Left lung (tissue), 14 donors: ENCODE measurements around the gene PHC2. TPM values are rescaled to one million over a fixed set of nuclear protein-coding genes. Genes with fewer than 3 reads are reported as not detected.

Experiments
- ATAC-seq: fragments of 200-7000 bp; cut with Tn5 transposase; one replicate; pipeline ENCODE4 v1.9.1; 2020; ENCODE audit warnings: moderate library complexity
- DNase-seq, 4 donors: peaks; one replicate each; pipeline ENCODE4 v3.0.0-alpha.2; 2013 to 2020
- H3K27ac ChIP-seq, 2 donors: fragments of 200-600 bp; sonication (generic) in 1 of 2; one replicate each; pipeline versions ENCODE4 v1.5.0 to v1.8.0; 2020 to 2021
- H3K27me3 ChIP-seq, 2 donors: fragments of 200-600 bp; sonication (generic) in 1 of 2; one replicate each; pipeline versions ENCODE4 v1.5.0 to v1.8.0; 2020 to 2021
- H3K36me3 ChIP-seq, 2 donors: fragments of 200-600 bp; sonication (generic) in 1 of 2; one replicate each; pipeline versions ENCODE4 v1.5.0 to v1.8.0; 2020 to 2021
- H3K4me1 ChIP-seq, 2 donors: fragments of 200-600 bp; one replicate each; pipeline ENCODE4 v1.8.0; 2021
- H3K4me3 ChIP-seq, 2 donors: fragments of 200-600 bp; sonication (generic) in 1 of 2; one replicate each; pipeline versions ENCODE4 v1.5.0 to v1.8.0; 2020 to 2021; ENCODE audit warnings: mild to moderate bottlenecking in 1 of 2
- H3K9me3 ChIP-seq, 2 donors: fragments of 200-600 bp; sonication (generic) in 1 of 2; one replicate each; pipeline versions ENCODE4 v1.5.0 to v1.8.0; 2020 to 2021
- intact Hi-C, 2 donors: fragments of 100-400 bp; cut with DNase I; formaldehyde crosslinking; loops; one replicate each; pipeline versions ENCODE4 v1.11.2 to v1.14.2; 2022
- long read RNA-seq, 12 donors: library from polyadenylated mRNA in 2 of 12; unstranded in 2 of 12; transcript quantifications; one replicate each; pipeline ENCODE4 v2.0.0 and lab custom pipeline, GENCODE V29; 2019 to 2026
- polyA plus RNA-seq, 6 donors: library from polyadenylated mRNA; unstranded; fragments of 120-200 nt; gene quantifications; one replicate each; pipeline ENCODE4 v1.2.1, GENCODE V29; 2013; ENCODE audit not compliant: insufficient read length in 6 of 6
- total RNA-seq, 2 donors: library from RNA; stranded (reverse); fragmentation: NEBNext Ultra II Directional; extraction: Animal tissue kit (Norgen Biotek cat#: 25700); gene quantifications; one replicate each; pipeline ENCODE4 v1.2.1, GENCODE V29; 2021
- TF ChIP-seq, protein P1 (sequence below), 2 donors: fragments of 200-600 bp; sonication (generic) in 1 of 2; IDR thresholded peaks; one replicate each; pipeline versions ENCODE4 v1.5.0 to v1.8.0; 2021; ENCODE audit warnings: antibody characterized with exemption in 2 of 2
- donor health status: DM: no; HTN: yes; CAD: no.
- donor health status: DM: no; HTN: no; CAD: no.

Gene PHC2, protein sequence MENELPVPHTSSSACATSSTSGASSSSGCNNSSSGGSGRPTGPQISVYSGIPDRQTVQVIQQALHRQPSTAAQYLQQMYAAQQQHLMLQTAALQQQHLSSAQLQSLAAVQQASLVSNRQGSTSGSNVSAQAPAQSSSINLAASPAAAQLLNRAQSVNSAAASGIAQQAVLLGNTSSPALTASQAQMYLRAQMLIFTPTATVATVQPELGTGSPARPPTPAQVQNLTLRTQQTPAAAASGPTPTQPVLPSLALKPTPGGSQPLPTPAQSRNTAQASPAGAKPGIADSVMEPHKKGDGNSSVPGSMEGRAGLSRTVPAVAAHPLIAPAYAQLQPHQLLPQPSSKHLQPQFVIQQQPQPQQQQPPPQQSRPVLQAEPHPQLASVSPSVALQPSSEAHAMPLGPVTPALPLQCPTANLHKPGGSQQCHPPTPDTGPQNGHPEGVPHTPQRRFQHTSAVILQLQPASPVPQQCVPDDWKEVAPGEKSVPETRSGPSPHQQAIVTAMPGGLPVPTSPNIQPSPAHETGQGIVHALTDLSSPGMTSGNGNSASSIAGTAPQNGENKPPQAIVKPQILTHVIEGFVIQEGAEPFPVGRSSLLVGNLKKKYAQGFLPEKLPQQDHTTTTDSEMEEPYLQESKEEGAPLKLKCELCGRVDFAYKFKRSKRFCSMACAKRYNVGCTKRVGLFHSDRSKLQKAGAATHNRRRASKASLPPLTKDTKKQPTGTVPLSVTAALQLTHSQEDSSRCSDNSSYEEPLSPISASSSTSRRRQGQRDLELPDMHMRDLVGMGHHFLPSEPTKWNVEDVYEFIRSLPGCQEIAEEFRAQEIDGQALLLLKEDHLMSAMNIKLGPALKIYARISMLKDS
- total RNA-seq (100 to 1,000 TPM in 1 of 2 donors, 10 to 100 TPM in 1; 78.2 to 125 TPM), polyA plus RNA-seq (10 to 100 TPM; 79.1 to 93.1 (median 83.0) TPM)
- long read RNA-seq, donor 1, transcript PHC2-202 (7 exons, 2,550 nt) = major isoform, 13 of 39 reads
- long read RNA-seq, donor 1, partial matches to known transcripts = 18 of 39 reads
- long read RNA-seq, donor 1, other reads (novel, unspliced or antisense) = 6 of 39 reads
- long read RNA-seq, donor 2, transcript PHC2-202 (7 exons, 2,550 nt) = major isoform, 8 of 22 reads
- long read RNA-seq, donor 2, partial matches to known transcripts = 6 of 22 reads
- long read RNA-seq, donor 2, other reads (novel, unspliced or antisense) = 7 of 22 reads
- long read RNA-seq, donor 3, transcript PHC2-202 (7 exons, 2,550 nt) = major isoform, 24 of 39 reads
- long read RNA-seq, donor 3, partial matches to known transcripts = 0 of 39 reads
- long read RNA-seq, donor 3, other reads (novel, unspliced or antisense) = 15 of 39 reads
- long read RNA-seq, donor 4, partial matches to known transcripts = 3 of 7 reads
- long read RNA-seq, donor 4, other reads (novel, unspliced or antisense) = 4 of 7 reads
- long read RNA-seq, donor 5, transcript PHC2-202 (7 exons, 2,550 nt) = major isoform, 19 of 38 reads
- long read RNA-seq, donor 5, partial matches to known transcripts = 7 of 38 reads
- long read RNA-seq, donor 5, other reads (novel, unspliced or antisense) = 12 of 38 reads
- long read RNA-seq, donor 6, transcript PHC2-202 (7 exons, 2,550 nt) = major isoform, 13 of 13 reads
- long read RNA-seq, donor 6, partial matches to known transcripts = 0 of 13 reads
- long read RNA-seq, donor 6, other reads (novel, unspliced or antisense) = 0 of 13 reads
- long read RNA-seq, donor 7, transcript PHC2-202 (7 exons, 2,550 nt) = major isoform, 11 of 11 reads
- long read RNA-seq, donor 7, partial matches to known transcripts = 0 of 11 reads
- long read RNA-seq, donor 7, other reads (novel, unspliced or antisense) = 0 of 11 reads
- long read RNA-seq, donor 8, transcript PHC2-202 (7 exons, 2,550 nt) = major isoform, 14 of 21 reads
- long read RNA-seq, donor 8, partial matches to known transcripts = 0 of 21 reads
- long read RNA-seq, donor 8, other reads (novel, unspliced or antisense) = 6 of 21 reads
- long read RNA-seq, donor 9 = 0 reads
- long read RNA-seq, donor 10, partial matches to known transcripts = 1 of 5 reads
- long read RNA-seq, donor 10, other reads (novel, unspliced or antisense) = 4 of 5 reads
- long read RNA-seq, donor 11, transcript PHC2-202 (7 exons, 2,550 nt) = major isoform, 19 of 24 reads
- long read RNA-seq, donor 11, partial matches to known transcripts = 0 of 24 reads
- long read RNA-seq, donor 11, other reads (novel, unspliced or antisense) = 5 of 24 reads
- long read RNA-seq, donor 12, transcript PHC2-202 (7 exons, 2,550 nt) = major isoform, 7 of 15 reads
- long read RNA-seq, donor 12, partial matches to known transcripts = 0 of 15 reads
- long read RNA-seq, donor 12, other reads (novel, unspliced or antisense) = 8 of 15 reads

DNA sequence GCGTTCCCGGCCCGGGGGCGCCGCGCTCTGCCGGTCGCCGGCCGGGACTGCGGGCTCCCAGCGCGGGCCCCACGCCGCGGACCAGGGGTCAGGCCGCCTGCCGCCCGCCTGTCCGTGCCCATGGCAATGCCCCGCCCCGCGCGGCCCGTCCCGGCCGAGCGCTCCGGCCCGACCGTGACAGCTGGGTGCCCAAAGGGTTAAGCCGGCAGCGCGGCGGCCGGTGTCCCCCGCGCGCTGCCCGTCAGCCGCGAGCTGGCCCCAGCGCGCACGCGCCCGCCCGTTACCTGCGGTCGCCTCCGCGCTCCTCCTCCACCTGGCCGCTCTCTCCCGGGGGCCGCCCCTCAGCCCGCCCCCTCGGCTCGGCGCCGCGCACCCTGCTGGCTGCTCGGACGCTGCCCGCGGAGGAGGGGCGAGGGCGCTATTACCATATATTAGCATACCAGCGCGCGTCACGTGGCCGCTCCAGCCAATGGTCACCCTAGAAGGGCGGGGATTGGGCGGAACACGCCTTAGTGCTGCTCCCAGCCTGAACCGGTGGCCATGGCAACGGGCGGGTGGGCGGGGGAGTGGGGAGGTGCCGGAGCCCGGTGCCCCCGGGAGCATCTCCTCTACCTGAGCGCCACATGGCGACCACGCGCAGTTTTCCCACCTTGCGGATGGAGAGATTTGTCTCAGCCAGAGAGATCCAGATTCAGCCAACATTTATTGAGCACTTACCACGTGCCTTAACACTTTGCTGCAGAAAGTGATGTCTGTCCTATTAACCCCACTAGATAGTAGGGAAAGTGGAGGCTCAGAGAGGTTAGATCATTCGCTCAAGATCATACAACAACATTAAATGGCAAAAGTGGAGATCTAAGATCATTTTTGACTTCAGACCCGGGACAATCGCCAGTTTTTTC lies at the start of gene PHC2:
Gene PHC2, minus strand, starts transcription at position 404 of the 902 bp plus-strand sequence. CDS start 55,556 bp downstream, outside the sequence.
- Histone ChIP-seq H3K36me3 (no peaks in the 10 kb centered on the region), H3K4me1 (peaks cover 3 to 46% of the 10 kb centered on the region in 2 donors), H3K9me3 (no peaks in the 10 kb centered on the region), H3K27me3 (peaks cover 0 to 20% of the 10 kb centered on the region in 2 donors), H3K27ac (peak within 1 kb of the TSS in 1 of 2 donors; percentile 68), H3K4me3 (peak within 1 kb of the TSS; percentile 64 to 65)
- DNase-seq = peak; percentile 82 to 98 (median 96)
- ATAC-seq = peak; percentile 97
- TF ChIP-seq, protein P1, sequence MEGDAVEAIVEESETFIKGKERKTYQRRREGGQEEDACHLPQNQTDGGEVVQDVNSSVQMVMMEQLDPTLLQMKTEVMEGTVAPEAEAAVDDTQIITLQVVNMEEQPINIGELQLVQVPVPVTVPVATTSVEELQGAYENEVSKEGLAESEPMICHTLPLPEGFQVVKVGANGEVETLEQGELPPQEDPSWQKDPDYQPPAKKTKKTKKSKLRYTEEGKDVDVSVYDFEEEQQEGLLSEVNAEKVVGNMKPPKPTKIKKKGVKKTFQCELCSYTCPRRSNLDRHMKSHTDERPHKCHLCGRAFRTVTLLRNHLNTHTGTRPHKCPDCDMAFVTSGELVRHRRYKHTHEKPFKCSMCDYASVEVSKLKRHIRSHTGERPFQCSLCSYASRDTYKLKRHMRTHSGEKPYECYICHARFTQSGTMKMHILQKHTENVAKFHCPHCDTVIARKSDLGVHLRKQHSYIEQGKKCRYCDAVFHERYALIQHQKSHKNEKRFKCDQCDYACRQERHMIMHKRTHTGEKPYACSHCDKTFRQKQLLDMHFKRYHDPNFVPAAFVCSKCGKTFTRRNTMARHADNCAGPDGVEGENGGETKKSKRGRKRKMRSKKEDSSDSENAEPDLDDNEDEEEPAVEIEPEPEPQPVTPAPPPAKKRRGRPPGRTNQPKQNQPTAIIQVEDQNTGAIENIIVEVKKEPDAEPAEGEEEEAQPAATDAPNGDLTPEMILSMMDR (IDR thresholded peaks at IDR 0.05) = peak in 1 of 2 donors; percentile 26
- intact Hi-C loops = no loop called here

DNA sequence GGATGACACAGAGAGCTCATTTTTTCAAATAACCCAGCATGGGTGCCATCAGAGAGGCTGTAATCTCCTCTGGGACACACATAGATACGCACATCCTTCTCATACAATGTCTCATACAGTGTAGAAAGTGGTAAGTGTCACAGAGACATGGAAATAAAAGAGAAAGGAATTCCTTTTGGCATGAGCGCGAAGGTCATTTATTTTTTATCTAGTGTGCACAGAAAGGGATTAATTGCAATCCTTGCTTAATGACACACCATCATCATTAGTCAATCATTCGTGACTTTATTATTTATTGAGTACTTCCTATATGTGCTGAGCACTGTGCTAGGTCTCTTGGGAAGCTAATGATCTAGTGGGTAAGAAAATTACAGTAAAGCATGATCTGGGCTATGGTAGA lies 46.6 kb upstream of the PHC2 start:
- intact Hi-C loops = no loop called here
- no peak overlapping the region for H3K27ac ChIP-seq

DNA sequence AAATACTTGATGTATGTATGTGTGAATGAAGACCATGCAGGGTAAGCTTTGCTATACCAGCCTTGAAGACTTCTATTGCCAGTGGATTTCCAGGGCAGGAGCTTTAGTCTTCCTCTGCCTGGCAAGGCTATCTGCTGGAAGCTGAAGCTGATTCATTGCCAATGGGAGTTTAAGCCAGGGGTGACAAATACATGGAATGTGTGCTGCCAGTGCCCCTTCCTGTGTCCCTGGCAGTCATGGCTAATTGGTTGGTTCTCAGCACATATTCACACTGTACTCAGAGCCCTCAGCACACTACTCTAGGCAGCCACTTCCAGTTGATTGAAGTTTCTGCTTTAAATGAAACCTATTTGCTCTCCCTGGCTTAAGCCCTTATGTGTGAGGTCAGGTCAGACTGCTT lies 43.0 kb upstream of the PHC2 start:
- TF ChIP-seq, protein P1 (IDR thresholded peaks at IDR 0.05) = no peak
- Histone ChIP-seq H3K27ac (no peak overlapping the region), H3K4me3 (no peak overlapping the region), H3K9me3 (no peaks in the 10 kb centered on the region), H3K27me3 (no peaks in the 10 kb centered on the region), H3K4me1 (peaks cover 0 to 31% of the 10 kb centered on the region in 2 donors), H3K36me3 (no peaks in the 10 kb centered on the region)
- intact Hi-C loops = no loop called here
- no peak for DNase-seq
- no peak for ATAC-seq

More for the DNA sequence above, 46.6 kb upstream of the PHC2 start:
- no peak for ATAC-seq
- TF ChIP-seq, protein P1 (IDR thresholded peaks at IDR 0.05) = no peak
- Histone ChIP-seq H3K27me3 (no peaks in the 10 kb centered on the region), H3K36me3 (peaks cover 0 to 18% of the 10 kb centered on the region in 2 donors), H3K4me1 (peaks cover 0 to 11% of the 10 kb centered on the region in 2 donors), H3K4me3 (no peak overlapping the region), H3K9me3 (no peaks in the 10 kb centered on the region)
- no peak for DNase-seq
